ENCODE results near the gene NPC1.

- TF ChIP-seq ZNF274 (IDR thresholded peaks at IDR 0.05; ENCODE audit: low read depth, low read length) (no peak), SIN3A (IDR thresholded peaks at IDR 0.05; ENCODE audit: low read depth) (no peak), TCF7L2 (IDR thresholded peaks at IDR 0.05; ENCODE audit: borderline replicate concordance, extremely low read depth, insufficient read depth, insufficient read length) (no peak), CTCF (IDR thresholded peaks at IDR 0.05 in 2 of 3, conservative IDR thresholded peaks at IDR 0.05 in 1 of 3; ENCODE audit: borderline replicate concordance in 1 of 3, insufficient read depth in 1 of 3, low read depth in 2 of 3, low read length in 2 of 3) (no peak), MAX (IDR thresholded peaks at IDR 0.05) (no peak), SRF (IDR thresholded peaks at IDR 0.05; ENCODE audit: low read depth) (no peak), POLR2AphosphoS5 (IDR thresholded peaks at IDR 0.05; ENCODE audit: low read depth, low read length) (no peak), CEBPB (IDR thresholded peaks at IDR 0.05; ENCODE audit: low read depth) (no peak)
Observed at GRCh38 chr18:23636071-23636399, 49.7 kb upstream of the NPC1 start.
